GM19099 (cell line): ENCODE measurements around the gene ECHS1.

Experiments
- POLR2A ChIP-seq: IDR thresholded peaks from 3 replicates; pipeline ENCODE4 v1.6.1; 2011; ENCODE audit warnings: low read depth; ENCODE audit not compliant: insufficient read length; ENCODE audit errors: extremely low read depth

ECHS1 gene

GRCh38 chr10:133388973-133389818 is 16.0 kb upstream of the ECHS1 start:
- peak; percentile 59 for TF ChIP-seq POLR2A

- TF ChIP-seq POLR2A = no peak
These were observed 15.2 kb upstream of the ECHS1 start for GRCh38 chr10:133388236-133388972.

GRCh38 chr10:133385214-133385613 is 12.1 kb upstream of the ECHS1 start:
- TF ChIP-seq POLR2A = no peak

GRCh38 chr10:133384071-133384470 is 10.9 kb upstream of the ECHS1 start:
- no peak for TF ChIP-seq POLR2A

GRCh38 chr10:133383551-133383950 is 10.4 kb upstream of the ECHS1 start:
- no peak for TF ChIP-seq POLR2A

- TF ChIP-seq POLR2A = no peak
These were observed 7.9 kb upstream of the ECHS1 start for GRCh38 chr10:133381036-133381435.

GRCh38 chr10:133379801-133380666 is 6.9 kb upstream of the ECHS1 start:
- no peak for TF ChIP-seq POLR2A

GRCh38 chr10:133379152-133379800 is 6.1 kb upstream of the ECHS1 start, which contains the start of gene PAOX:
TSS of gene PAOX (plus strand) at chr10:133379262. CDS start at chr10:133379317, 55 bp downstream.
- TF ChIP-seq POLR2A = peak; percentile 71

- TF ChIP-seq POLR2A = no peak
These were observed 5.3 kb upstream of the ECHS1 start for GRCh38 chr10:133378251-133379096.

- TF ChIP-seq POLR2A = no peak
These were observed 4.7 kb upstream of the ECHS1 start for GRCh38 chr10:133377818-133378250.

- no peak for TF ChIP-seq POLR2A
These were observed 4.1 kb upstream of the ECHS1 start for GRCh38 chr10:133377025-133377817.

GRCh38 chr10:133375357-133376115 is 2.4 kb upstream of the ECHS1 start:
- TF ChIP-seq POLR2A = no peak
